NOMO-1 (cell line): ENCODE results near the gene HLA-DRB1.
"Not testable (repeated sequence)": the region's sequence is repeated elsewhere in the genome, so short reads cannot be mapped to it uniquely, and the experiment has no call there.

ENCODE experiments used
- DNase-seq, 2 experiments: peaks; one replicate each; lab custom pipeline; 2025; ENCODE audit not compliant: unreplicated experiment in 2 of 2; lab: John Stamatoyannopoulos, UW

Gene HLA-DRB1

GRCh38 chr6:32589596-32590449, at the start of gene HLA-DRB1:
Gene HLA-DRB1 (minus strand): TSS chr6:32589848. CDS start chr6:32589742, 106 bp downstream.
- DNase-seq = peak in 1 of 2 experiments; percentile 40

- DNase-seq = peak in 1 of 2 experiments; percentile 24
These were observed 49.0 kb upstream of the HLA-DRB1 start for GRCh38 chr6:32638532-32639219.

DNA sequence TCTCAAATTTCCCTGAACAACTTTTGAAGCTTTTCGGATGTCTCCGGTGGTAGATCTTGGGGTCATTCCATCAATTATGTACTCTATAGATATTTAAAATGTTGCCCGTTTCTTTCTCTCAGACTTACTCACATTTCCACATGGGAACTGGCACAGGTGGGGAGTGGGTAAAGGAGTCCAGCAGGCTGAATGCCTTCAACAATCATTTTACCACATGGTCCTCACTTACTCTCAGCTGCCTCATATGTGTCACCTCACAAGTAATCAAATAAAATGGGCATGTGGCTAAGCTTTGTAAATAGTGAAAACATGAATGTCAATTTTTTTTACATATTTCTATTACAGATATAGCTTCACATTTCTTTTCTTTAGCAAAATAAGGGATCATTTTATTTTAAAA, 48.2 kb upstream of the HLA-DRB1 start:
- no peak for DNase-seq

GRCh38 chr6:32637219-32637880, 47.7 kb upstream of the HLA-DRB1 start, which contains the start of gene HLA-DQA1:
Gene HLA-DQA1 (plus strand): TSS chr6:32637406. CDS start chr6:32637459, 53 bp downstream.
- DNase-seq = peak; percentile 60 to 82

DNA sequence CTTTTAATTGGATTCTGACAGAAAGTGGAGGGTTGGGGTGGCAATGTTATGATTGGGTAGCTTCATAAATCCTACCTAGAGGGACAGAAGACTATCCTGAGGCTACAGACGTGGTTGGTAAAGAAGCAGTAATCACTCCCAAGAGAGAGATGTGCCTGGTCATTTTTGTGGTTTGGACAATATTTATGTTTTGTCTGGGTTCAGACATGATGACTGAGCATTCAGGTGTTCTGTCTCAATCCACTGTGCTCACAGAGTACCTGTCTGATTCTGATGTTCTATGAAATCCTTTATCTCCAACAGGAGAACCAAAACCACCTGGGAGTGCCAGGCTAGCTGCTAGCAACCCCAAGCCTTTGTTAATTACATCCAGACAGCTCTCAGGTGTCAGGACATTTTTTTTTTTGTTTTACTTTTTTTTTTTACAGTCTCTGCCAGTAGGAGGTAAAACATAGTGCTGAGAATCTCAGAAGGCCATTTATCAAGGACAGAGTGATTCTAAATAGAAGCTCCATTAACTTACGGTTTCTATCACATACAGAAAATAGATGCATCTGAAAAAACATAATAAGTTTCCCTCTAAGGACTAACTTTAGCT, 46.0 kb upstream of the HLA-DRB1 start:
- DNase-seq = no peak

DNA sequence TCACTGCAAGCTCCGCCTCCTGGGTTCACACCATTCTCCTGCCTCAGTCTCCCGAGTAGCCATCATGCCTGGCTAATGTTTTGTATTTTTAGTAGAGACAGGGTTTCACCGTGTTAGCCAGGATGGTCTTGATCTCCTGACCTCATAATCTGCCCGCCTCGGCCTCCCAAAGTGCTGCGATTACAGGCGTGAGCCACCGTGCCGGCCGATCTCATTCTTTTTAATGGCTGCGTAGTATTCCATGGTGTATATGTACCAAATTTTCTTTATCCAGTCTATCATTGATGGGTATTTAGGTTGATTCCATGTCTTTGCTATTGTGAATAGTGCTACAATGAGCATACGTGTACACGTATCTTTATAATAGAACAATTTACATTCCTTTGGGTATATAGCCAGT, 40.1 kb upstream of the HLA-DRB1 start:
- not testable (repeated sequence) for DNase-seq

GRCh38 chr6:32627831-32628230, 38.2 kb upstream of the HLA-DRB1 start:
- peak; percentile 32 to 72 for DNase-seq

- DNase-seq = no peak
These were observed 37.6 kb upstream of the HLA-DRB1 start for GRCh38 chr6:32627249-32627648.

DNA sequence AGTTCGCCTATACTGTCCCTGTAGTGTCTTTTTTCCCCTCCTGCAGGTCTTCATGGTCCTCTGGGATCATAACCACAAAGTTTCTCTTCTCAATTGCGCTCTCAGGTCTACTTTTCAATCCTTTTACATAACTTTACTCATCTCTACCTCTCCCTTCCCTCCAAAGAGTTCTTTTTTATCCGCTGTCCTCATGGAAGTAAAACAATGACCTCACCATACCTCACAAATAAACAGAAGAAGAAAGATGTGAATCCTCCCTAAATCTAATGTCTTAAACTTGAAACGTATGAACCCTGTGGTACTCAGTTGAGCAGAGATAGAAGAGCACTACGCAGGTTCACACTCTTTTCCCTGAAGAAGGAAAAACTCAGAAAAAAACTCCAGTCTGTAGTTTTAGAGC, 35.5 kb upstream of the HLA-DRB1 start:
- no peak for DNase-seq

GRCh38 chr6:32624565-32624964, 34.9 kb upstream of the HLA-DRB1 start:
- no peak for DNase-seq

- peak; percentile 67 to 92 for DNase-seq
These were observed 34.0 kb upstream of the HLA-DRB1 start for GRCh38 chr6:32623693-32624092.

GRCh38 chr6:32622545-32623401, 33.1 kb upstream of the HLA-DRB1 start:
- peak; percentile 59 to 94 for DNase-seq

- no peak for DNase-seq
These were observed 31.7 kb upstream of the HLA-DRB1 start for GRCh38 chr6:32621372-32621771.

- no peak for DNase-seq
These were observed 28.1 kb upstream of the HLA-DRB1 start for GRCh38 chr6:32617751-32618150.

GRCh38 chr6:32615885-32616532, 26.4 kb upstream of the HLA-DRB1 start:
- no peak for DNase-seq

DNA sequence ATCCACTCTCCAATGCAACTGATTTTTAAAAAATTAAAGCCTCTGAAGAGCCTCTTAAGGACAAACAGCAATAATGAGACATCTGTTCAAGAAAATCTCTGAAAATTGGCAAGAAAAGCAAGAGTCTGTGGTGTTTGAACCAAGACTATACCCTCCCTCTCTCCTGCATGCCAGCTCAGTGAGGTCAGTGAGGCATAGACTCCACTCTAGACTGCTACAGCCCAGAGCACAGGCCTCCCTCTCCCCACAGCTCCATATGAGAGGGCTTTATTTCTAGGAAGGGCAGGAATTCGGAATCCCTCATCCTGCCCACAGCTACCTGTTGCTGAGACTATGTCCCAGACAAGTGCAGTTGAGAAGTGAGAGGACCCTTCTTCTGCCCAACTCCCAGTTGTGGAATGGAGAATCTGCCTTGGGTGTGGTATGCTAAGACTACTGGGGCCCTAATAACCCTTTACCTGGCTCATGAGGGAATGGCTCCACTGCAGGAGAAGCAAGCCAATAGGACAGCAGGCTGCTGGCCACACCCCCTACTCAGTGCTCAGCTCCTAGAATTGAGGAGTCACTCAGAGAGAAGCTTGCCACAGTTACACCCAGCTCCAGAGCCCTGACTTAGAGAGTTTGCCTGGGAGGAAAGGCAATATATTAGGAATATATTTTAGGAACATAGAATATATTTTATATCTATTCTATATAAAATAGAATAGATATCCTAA, 24.9 kb upstream of the HLA-DRB1 start:
- no peak for DNase-seq

GRCh38 chr6:32613475-32613874, 23.8 kb upstream of the HLA-DRB1 start:
- DNase-seq = no peak

DNA sequence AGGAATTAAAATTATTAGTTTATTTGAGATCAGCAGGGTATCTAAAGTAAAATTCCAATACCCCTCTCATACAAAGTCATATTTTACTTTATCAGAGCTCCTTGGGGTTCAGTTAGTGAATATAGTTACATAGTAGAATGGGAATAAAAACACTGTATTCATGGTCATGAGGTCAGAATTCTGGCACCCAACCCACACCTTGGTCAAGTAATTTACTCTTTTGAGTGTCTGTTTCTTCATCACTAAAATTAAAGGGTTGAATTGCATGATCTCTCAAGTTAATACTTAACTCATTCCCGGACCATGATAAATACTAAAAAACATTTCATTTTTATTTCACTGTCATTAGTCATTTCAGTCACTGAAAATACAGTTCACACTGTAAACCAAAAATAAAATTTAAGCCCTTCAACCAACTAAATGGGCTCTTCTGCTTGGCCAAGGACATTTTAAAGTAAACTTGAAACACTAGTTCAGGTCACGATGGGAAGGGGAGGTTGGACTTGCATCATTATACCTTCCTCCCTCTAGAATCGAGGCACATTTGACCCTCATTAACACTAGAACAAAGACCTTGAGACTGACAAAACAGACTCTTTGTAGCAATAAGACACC, 21.1 kb upstream of the HLA-DRB1 start:
- no peak for DNase-seq
